Ovary (tissue), 9 donors: ENCODE results near the gene NEFH. TPM values are rescaled to one million over a fixed set of nuclear protein-coding genes. Genes with fewer than 3 reads are reported as not detected.

Experiments
- DNase-seq, 5 donors: peaks; one replicate each; pipeline ENCODE4 v3.0.0-alpha.2; 2019 to 2020
- H3K27ac ChIP-seq, 2 donors: fragments of 200-600 bp; one replicate each; pipeline versions ENCODE4 v1.5.1 to v1.8.0; 2019 to 2022
- H3K27me3 ChIP-seq: fragments of 200-600 bp; one replicate; pipeline ENCODE4 v1.8.0; 2022
- H3K36me3 ChIP-seq: fragments of 200-600 bp; sonication (generic); one replicate; pipeline ENCODE4 v1.5.1; 2019
- H3K4me1 ChIP-seq: one replicate; pipeline ENCODE4 v1.8.1; 2013; ENCODE audit warnings: mild to moderate bottlenecking, moderate library complexity; ENCODE audit not compliant: insufficient read depth
- H3K4me3 ChIP-seq: fragments of 200-600 bp; sonication (generic); one replicate; pipeline ENCODE4 v1.5.1; 2017
- H3K9me3 ChIP-seq, 2 donors: fragments of 200-600 bp in 1 of 2; sonication (generic) in 1 of 2; one replicate each; pipeline versions ENCODE4 v1.5.1 to v1.8.1; 2013 to 2019; ENCODE audit warnings: mild to moderate bottlenecking in 1 of 2, moderate library complexity in 1 of 2
- EP300 ChIP-seq: sonication (generic); formaldehyde crosslinking; IDR thresholded peaks from one replicate; pipeline ENCODE4 v1.6.1; 2017; ENCODE audit warnings: antibody characterized with exemption
- POLR2A ChIP-seq: fragments of 450-650 bp; IDR thresholded peaks from one replicate; pipeline ENCODE4 v1.6.1; 2017; ENCODE audit warnings: antibody characterized with exemption, mild to moderate bottlenecking, moderate library complexity
- WGBS, 3 donors: extraction: QIAGEN DNeasy Blood & Tissue Kit in 1 of 3; methylation state at CpG; one replicate each; pipeline versions ENCODE4 v1.1.5 to v1.1.7; 2013 to 2017; 5-methylcytosine and 5-hydroxymethylcytosine counted together
- intact Hi-C, 4 donors: fragments of 100-400 bp; cut with DNase I; formaldehyde crosslinking; loops; one replicate each; pipeline versions ENCODE4 v1.11.0 to v1.15.1; 2022 to 2023
- polyA plus RNA-seq, 2 donors: library from polyadenylated mRNA; stranded (reverse); fragments of 200-250 nt in 1 of 2; fragments of 350-450 nt in 1 of 2; fragmentation: Illumina TruSeq in 1 of 2; extraction: RNeasy Lipid Tissue Mini Kit (QIAGEN cat#74804) in 1 of 2; gene quantifications; one replicate each; pipeline ENCODE4 v1.2.3, GENCODE V29; 2013 to 2014
- total RNA-seq, 7 donors: library from RNA; depleted of rRNA in 2 of 7; stranded (reverse); fragments of >200 nt in 2 of 7; fragmentation: NEBNext Ultra II Directional in 3 of 7; extraction: Animal tissue kit (Norgen Biotek cat#: 25700) in 3 of 7; gene quantifications; one replicate each; pipeline versions ENCODE4 v1.1.0 to v1.2.4, GENCODE V29; 2016 to 2023
- TF ChIP-seq, protein P1 (sequence below), 3 donors: fragments of 450-650 bp in 2 of 3; fragments of 200-600 bp in 1 of 3; IDR thresholded peaks; one replicate each; pipeline versions ENCODE4 v1.5.1 to v1.8.0; 2016 to 2022; ENCODE audit warnings: antibody characterized with exemption in 3 of 3, mild to moderate bottlenecking in 1 of 3
- donor health status: DM: no; HTN: no; CAD: no; lungs with moderate emphysema.
- donor health status: DM: no; HTN: no; CAD: no.
- donor health status: Bipolar disorder and iron deficiency.
- donor health status: DM: yes; HTN: yes; CAD: no.
- donor health status: DM: no; HTN: no; CAD: no.
- donor health status: DM: yes; HTN: yes; CAD: no.

NEFH gene
- total and polyA plus RNA-seq, 9 donors = 2.6 to 30.6 (median 12.4) TPM

DNA sequence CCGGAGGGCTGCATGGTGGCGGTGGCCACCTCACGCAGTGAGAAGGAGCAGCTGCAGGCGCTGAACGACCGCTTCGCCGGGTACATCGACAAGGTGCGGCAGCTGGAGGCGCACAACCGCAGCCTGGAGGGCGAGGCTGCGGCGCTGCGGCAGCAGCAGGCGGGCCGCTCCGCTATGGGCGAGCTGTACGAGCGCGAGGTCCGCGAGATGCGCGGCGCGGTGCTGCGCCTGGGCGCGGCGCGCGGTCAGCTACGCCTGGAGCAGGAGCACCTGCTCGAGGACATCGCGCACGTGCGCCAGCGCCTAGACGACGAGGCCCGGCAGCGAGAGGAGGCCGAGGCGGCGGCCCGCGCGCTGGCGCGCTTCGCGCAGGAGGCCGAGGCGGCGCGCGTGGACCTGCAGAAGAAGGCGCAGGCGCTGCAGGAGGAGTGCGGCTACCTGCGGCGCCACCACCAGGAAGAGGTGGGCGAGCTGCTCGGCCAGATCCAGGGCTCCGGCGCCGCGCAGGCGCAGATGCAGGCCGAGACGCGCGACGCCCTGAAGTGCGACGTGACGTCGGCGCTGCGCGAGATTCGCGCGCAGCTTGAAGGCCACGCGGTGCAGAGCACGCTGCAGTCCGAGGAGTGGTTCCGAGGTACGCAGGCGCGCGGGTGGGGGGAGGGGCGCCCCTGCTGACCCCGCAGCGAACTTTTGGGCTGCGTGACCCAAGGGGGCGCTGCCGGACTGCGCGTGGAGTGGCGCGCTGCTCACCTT lies 670 bp downstream of the NEFH start:
- TF ChIP-seq POLR2A (no peak), EP300 (no peak)
- H3K4me3 ChIP-seq = peak overlapping the region; percentile 11
- H3K36me3 ChIP-seq = no peaks in the 10 kb centered on the region
- intact Hi-C loops = no loop called here
- H3K27ac ChIP-seq = peak overlapping the region in 1 of 2 donors; percentile 62
- no peaks in the 10 kb centered on the region for H3K9me3 ChIP-seq
- no peaks in the 10 kb centered on the region for H3K27me3 ChIP-seq
- WGBS, 3 donors = 2 to 7% (median 5%) methylated on average over 60 to 107 of the region's 107 CpGs
- peaks cover 32% of the 10 kb centered on the region for H3K4me1 ChIP-seq
- peak; percentile 33 to 84 (median 73) for DNase-seq

DNA sequence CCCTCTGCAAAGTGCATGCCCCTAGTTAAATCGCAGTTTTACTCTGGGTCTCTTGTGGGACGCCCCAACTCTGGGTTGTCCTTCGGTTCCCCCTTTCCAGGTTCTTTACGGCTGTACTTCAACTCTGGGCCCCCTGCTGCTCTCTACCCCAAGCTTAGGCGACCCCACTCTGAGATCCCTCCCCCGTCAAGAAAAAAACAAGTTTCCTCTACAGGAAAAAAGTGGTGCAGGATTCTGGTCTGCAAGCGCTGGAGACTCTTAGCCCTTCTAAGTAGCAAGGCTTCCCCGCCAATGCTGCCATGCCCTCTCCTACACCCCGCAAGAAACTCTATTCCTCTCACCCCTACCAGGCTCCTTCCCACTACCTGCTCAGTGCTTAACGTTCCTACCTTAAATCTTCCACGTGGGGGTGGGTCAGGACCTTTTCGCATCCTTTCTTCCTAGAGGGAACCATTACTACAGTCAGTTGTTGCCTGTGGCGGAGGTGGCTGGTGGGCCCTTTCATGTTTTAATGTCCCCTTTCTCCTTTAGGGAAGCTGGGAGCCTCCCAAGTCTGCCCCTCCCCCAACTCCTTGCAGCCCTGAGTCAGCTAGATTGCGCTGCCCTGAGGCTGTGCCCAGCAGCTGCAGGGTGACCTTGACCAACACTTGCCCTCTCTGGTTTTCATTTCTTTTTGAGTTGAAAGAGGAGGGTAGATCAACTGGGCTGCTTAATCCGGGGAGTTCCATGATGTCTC lies 1.4 kb downstream of the NEFH start:
- Histone ChIP-seq H3K36me3 (no peaks in the 10 kb centered on the region), H3K27ac (peak overlapping the region in 1 of 2 donors; percentile 62), H3K4me1 (peaks cover 32% of the 10 kb centered on the region), H3K4me3 (no peak overlapping the region), H3K27me3 (no peaks in the 10 kb centered on the region), H3K9me3 (no peaks in the 10 kb centered on the region)
- TF ChIP-seq EP300 (no peak), POLR2A (no peak)
- TF ChIP-seq, protein P1, sequence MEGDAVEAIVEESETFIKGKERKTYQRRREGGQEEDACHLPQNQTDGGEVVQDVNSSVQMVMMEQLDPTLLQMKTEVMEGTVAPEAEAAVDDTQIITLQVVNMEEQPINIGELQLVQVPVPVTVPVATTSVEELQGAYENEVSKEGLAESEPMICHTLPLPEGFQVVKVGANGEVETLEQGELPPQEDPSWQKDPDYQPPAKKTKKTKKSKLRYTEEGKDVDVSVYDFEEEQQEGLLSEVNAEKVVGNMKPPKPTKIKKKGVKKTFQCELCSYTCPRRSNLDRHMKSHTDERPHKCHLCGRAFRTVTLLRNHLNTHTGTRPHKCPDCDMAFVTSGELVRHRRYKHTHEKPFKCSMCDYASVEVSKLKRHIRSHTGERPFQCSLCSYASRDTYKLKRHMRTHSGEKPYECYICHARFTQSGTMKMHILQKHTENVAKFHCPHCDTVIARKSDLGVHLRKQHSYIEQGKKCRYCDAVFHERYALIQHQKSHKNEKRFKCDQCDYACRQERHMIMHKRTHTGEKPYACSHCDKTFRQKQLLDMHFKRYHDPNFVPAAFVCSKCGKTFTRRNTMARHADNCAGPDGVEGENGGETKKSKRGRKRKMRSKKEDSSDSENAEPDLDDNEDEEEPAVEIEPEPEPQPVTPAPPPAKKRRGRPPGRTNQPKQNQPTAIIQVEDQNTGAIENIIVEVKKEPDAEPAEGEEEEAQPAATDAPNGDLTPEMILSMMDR (IDR thresholded peaks at IDR 0.05) = no peak
- intact Hi-C loops = no loop called here
- 3 to 9% (median 3%) methylated on average over 15 of the region's 15 CpGs for WGBS, 3 donors
- DNase-seq = peak; percentile 62 to 83 (median 80)

DNA sequence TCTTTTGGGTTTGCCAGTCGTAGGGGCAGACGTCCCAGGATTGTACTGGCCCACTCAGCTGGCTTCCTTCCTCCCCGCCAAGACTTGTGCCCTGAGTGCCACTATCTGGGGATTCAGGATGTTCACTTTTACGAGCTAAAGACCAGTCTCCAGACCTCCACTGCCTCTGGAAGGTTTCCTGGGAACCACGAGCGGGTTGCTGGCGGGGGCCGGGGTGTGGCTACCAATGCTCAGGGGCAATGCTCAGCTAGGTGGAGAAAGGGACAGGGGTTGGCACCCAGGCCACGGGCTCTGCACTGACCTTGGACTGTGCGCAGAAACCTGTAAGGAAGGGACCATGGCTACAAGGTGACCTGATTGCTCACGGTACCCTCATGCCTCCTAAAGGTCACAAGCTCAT lies 2.2 kb downstream of the NEFH start:
- 42 to 63% (median 50%) methylated on average over 11 of the region's 11 CpGs for WGBS, 3 donors
- H3K27me3 ChIP-seq = no peaks in the 10 kb centered on the region
- no peaks in the 10 kb centered on the region for H3K9me3 ChIP-seq
- no peaks in the 10 kb centered on the region for H3K36me3 ChIP-seq
- peaks cover 32% of the 10 kb centered on the region for H3K4me1 ChIP-seq
- H3K4me3 ChIP-seq = no peak overlapping the region
- peak overlapping the region in 1 of 2 donors; percentile 62 for H3K27ac ChIP-seq
- intact Hi-C loops = no loop called here
- TF ChIP-seq POLR2A = no peak
- TF ChIP-seq EP300 = no peak
- TF ChIP-seq, protein P1 (IDR thresholded peaks at IDR 0.05) = no peak
- DNase-seq = peak in 2 of 5 donors; percentile 25 to 40

DNA sequence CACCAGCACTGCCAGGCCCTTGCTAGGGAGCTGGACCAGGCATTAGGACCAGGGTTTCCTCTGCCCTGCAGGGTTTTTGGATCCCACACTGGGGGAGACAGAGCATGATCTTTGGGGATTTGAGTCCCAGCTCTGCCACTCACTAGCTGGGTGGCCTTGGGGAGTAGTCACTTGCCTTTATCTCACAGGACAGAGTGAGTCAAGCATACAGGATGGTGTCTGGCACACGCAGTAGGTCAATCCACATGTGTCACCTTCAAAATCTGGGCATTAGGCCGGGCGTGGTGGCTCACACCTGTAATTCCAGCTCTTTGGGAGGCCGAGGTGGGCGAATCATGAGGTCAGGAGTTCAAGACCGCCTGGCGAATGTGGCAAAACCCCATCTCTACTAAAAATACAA lies 2.7 kb downstream of the NEFH start:
- no peak for TF ChIP-seq POLR2A
- TF ChIP-seq EP300 = no peak
- TF ChIP-seq, protein P1 (IDR thresholded peaks at IDR 0.05) = no peak
- 88 to 91% (median 88%) methylated on average over 7 of the region's 7 CpGs for WGBS, 3 donors
- Histone ChIP-seq H3K4me1 (peaks cover 32% of the 10 kb centered on the region), H3K9me3 (no peaks in the 10 kb centered on the region), H3K27ac (peak overlapping the region in 1 of 2 donors; percentile 62), H3K4me3 (no peak overlapping the region), H3K36me3 (no peaks in the 10 kb centered on the region), H3K27me3 (no peaks in the 10 kb centered on the region)
- no peak for DNase-seq
- intact Hi-C loops = no loop called here
